GM19397 (cell line): Measurements from ENCODE around the gene UQCRC1.
"Not testable (repeated sequence)": the region's sequence is repeated elsewhere in the genome, so short reads cannot be mapped to it uniquely, and the experiment has no call there.

Source experiments
- ATAC-seq: cut with Tn5 transposase; IDR thresholded peaks from one replicate; pipeline ENCODE4 v1.9.1; 2021; ENCODE audit warnings: mild to moderate bottlenecking, moderate library complexity; ENCODE audit not compliant: unreplicated experiment

Gene UQCRC1

DNA sequence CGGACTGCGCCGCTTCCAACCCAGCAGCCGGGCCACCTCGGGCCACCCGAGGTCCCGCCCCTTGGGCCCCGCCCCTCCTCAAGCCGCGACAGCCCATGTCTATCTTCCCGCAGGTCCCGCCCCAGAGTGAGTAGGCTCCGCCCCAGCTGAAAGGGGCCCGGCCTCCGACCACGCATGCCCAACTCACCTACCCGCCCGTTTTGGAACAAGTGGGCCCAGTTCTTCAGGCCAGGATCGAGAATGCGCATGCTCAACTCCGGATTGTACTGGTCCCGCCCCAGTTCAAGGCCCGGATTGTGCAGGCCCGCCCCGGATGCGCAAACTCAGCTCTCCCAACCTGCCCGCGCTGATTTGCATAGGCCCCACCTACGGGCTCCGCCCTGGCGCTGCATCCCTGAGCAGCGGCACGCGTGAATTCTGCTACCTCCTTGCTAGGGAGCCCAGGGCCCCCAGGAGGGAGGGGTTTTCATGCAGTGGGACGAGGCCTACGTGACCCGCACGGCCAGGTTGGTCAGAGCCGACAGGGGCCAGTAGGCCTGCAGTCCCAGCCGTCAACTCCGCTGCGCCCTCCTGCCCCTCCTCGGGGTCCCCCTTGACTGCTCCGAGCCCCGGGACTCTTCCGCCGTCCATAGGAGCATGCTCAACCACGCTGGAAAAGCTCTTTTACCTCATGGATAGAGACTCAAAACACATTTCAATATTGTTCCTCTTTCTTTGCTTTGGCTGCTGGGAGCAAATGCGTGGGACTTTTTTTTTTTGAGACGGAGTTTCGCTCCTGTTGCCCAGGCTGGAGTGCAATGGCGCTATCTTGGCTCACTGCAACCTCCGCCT lies 52.4 kb downstream of the UQCRC1 start, which contains the start of gene PFKFB4:
PFKFB4 (minus strand) TSS at position 8 of the 831 bp plus-strand sequence. CDS start 26 bp downstream, outside the sequence.
- ATAC-seq = peak; percentile 85

DNA sequence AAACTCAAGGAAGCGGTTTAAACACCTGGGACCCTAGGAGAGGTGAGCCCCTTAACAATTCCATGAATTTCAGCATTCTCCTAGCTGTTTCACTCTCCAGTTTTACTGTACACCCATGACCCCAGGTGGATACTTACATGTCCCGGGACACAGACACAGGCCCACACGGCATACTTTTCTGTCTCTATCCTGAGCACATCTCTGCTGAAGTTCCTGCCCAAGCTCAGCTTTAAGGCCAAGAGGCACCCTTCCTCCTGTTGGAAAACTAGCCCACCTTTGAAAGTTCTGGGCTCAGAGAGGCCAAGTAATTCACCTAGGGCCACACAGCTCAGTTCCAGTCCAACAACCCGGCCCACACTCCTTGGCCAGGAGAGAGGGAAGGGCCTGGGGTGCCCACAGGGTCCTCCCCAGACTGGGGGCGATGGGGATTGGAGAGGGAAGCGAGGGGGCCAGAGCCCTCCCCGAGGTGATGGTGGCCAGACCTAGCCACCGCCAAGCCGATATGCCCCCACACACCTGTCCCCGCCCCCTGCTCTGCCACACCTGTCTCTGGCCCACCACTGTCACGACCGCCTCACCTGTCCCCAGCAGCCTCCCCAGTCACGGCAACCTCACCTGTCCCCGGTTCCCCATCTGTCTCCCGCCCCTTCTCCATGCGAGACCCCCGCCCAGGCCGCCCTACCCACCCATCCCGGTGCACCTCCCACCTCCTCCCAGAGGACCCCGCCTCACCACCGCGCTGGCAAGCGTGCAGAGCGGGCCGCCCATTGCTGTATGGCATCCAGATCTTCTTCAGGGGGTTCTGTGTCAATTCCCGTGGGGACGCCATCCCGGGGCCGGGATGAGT lies 53.3 kb downstream of the UQCRC1 start:
- ATAC-seq = no peak

DNA sequence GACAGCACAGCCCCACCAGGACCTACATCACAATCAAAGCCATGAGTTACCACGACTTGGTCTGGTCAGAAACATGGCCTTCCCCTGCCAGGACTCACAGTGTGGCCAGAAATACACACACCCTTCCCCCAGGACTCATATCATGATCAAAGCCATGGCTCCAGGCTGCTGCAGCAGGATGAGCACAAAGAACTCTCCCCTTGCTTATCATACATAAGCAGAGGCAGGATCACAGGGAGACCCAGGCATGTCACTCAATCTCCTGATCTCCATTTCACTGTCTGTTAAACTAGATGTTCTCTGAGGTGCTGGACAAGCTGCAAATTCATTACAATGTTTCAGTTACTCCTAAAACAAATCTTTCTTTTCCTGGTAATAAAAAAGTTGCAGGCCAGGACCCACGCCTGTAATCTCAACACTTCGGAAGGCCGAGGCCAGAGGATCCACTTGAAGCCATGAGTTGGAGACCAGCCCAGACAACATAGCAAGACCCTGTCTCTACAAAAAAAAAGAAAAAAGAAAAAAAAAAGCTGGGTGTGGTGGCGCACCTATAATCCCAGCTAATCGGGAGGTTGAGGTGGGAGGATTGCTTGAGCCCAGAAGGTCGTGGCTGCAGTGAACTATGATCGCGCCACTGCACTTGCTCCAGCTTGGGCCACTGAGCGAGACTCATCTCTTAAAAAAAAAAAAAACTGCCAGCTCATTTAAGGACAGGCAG lies 54.1 kb downstream of the UQCRC1 start:
- no peak for ATAC-seq

DNA sequence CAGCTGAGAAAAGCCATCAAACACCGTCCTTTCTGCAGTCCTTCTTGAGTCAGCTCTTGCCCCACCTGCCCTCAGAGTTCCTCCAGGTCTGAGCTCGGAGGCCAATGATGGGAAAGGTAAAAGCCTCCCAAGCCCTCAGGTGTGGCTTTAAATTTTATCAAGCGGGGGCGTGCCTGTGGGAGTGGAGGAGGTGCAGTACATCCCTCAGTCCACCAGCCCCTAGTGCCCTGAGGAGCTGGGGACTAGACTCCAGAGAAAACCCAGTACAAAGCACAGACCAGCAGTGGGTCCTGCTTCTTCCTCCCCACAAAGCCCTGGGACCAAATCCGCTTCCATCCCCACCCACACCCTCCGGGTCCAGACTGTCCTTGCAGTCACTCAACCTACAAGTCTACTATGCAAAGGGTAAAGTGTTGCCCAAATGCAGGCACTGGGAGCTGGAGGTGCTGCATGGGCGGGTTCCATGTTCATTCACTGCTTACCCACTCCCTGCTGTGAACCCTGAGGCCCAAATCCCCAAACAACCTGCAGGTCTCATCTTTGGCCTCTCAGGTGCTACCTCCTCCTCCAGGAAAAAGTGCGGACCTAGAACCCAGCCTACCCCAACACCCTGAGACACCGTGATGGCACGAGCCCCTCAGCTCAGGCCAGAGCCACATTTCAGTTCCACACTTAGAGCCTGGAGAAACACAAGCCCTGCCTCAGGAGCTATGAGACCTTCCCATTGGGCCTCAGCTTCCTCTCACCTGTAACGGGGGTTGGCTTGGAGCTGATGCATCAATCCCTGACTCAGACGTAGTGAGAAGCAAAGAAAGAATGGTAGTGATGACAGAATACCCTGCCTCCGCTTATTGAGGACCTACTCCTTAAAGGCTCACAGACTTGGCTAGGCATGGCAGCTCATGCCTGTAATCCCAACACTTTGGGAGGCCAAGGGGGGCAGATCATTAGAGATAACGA lies 55.3 kb downstream of the UQCRC1 start:
- no peak for ATAC-seq

DNA sequence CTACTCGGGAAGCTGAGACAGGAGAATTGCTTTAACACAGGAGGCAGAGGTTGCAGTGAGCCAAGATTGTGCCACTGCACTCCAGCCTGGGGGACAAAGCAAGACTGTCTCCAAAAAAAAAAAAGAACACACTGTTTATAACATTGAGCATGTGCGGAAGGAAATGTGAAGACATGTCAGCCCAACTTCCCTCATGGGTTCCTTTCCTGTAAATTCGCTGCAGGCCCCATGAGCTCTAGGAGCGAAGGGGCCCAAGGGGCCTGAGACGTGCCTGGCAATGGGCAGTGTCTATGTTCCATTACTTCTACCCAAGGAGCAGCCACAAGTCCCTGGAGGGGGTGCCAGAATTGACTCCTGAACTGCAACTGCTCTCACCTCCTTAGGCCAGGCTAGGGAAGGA lies 56.1 kb downstream of the UQCRC1 start:
- no peak for ATAC-seq

DNA sequence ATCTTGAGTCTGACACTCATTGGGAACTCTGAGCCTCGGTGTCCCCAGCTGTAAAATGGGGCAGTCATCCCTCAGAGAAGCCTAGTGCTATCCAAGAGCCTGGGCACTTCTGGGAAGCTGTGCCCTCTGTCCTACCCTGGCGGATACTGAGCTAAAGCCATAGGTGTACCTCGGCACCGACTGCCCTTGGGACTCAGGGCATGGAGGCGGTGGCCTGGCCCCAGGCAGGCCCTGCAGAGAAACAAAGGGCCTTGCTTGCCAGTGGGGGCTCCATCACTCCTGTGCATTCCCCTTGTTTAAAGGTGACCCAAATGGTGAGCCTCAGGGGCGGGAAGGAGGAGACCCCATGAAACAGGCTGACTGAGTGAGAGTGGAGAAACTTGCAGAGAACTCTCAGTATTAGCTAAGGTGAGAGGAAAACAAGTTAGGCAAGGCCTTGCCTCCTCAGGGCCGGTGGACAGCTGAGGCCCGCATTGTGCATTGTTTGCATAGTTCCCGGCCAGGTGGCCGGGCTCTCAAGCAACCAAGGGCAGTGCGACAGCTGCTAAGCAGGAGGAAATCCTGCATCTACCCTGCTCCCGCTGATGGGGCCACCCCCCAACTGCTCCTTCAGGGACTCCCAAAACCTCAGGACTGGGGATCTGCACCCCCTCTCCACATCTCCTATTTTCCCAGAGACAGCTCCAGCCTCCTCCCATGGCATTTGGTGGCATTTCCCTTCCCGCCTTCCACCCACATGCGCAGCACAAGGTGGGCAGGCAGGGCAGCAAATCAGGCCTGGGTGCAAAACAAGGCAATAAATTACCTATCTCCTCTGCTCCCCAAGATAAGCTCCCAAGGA lies 57.1 kb downstream of the UQCRC1 start:
- ATAC-seq = no peak

DNA sequence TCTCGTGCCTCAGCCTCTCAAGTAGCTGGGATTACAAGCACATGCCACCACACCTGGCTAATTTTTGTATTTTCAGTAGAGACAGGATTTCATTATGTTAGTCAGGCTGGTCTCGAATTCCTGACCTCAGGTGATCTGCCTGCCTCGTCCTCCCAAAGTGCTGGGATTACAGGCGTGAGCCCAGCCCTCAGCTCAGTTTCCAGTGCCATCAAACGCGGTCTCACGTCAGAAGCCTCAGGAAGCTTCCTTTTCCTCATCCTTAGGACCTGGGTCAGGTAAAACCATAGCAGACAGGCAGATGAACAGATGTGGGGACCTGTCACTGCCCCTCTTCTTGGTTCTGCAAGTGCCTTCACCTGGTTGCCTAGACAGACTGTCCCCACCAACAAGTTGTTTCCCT lies 57.8 kb downstream of the UQCRC1 start:
- ATAC-seq = not testable (repeated sequence)
